Ishikawa (cell line): ENCODE measurements around the gene SLAMF1.

Experiments used
- CEBPB ChIP-seq: IDR thresholded peaks from 2 replicates; pipeline ENCODE4 v1.6.1; 2012
- CREB1 ChIP-seq: IDR thresholded peaks from 2 replicates; pipeline ENCODE4 v1.6.1; 2012; ENCODE audit warnings: low read depth
- EGR1 ChIP-seq: IDR thresholded peaks from 2 replicates; pipeline ENCODE4 v1.6.1; 2012
- EP300 ChIP-seq: IDR thresholded peaks from 2 replicates; pipeline ENCODE4 v1.6.1; 2012; ENCODE audit warnings: borderline replicate concordance
- FOXM1 ChIP-seq: IDR thresholded peaks from 2 replicates; pipeline ENCODE4 v1.6.1; 2012; ENCODE audit warnings: low read depth, borderline replicate concordance
- MAX ChIP-seq: IDR thresholded peaks from 2 replicates; pipeline ENCODE4 v1.6.1; 2012
- NFIC ChIP-seq: IDR thresholded peaks from 2 replicates; pipeline ENCODE4 v1.6.1; 2012
- RAD21 ChIP-seq: IDR thresholded peaks from 2 replicates; pipeline ENCODE4 v1.6.1; 2012; ENCODE audit warnings: low read depth
- TAF1 ChIP-seq: IDR thresholded peaks from 2 replicates; pipeline ENCODE4 v1.6.1; 2012; ENCODE audit warnings: low read depth, mild to moderate bottlenecking
- TCF12 ChIP-seq: IDR thresholded peaks from 2 replicates; pipeline ENCODE4 v1.6.1; 2012; ENCODE audit warnings: low read depth
- TEAD4 ChIP-seq: IDR thresholded peaks from 2 replicates; pipeline ENCODE4 v1.6.1; 2012
- YY1 ChIP-seq: IDR thresholded peaks from 2 replicates; pipeline ENCODE4 v1.6.1; 2012; ENCODE audit warnings: low read depth
- ZBTB7A ChIP-seq: IDR thresholded peaks from 2 replicates; pipeline ENCODE4 v1.6.1; 2012; ENCODE audit warnings: low read depth
- TF ChIP-seq, protein P1 (sequence below): IDR thresholded peaks from 2 replicates; pipeline ENCODE4 v1.6.1; 2012; ENCODE audit warnings: low read depth, mild to moderate bottlenecking
- TF ChIP-seq, protein P2 (sequence below): IDR thresholded peaks from 2 replicates; pipeline ENCODE4 v1.6.1; 2012

The SLAMF1 gene

DNA sequence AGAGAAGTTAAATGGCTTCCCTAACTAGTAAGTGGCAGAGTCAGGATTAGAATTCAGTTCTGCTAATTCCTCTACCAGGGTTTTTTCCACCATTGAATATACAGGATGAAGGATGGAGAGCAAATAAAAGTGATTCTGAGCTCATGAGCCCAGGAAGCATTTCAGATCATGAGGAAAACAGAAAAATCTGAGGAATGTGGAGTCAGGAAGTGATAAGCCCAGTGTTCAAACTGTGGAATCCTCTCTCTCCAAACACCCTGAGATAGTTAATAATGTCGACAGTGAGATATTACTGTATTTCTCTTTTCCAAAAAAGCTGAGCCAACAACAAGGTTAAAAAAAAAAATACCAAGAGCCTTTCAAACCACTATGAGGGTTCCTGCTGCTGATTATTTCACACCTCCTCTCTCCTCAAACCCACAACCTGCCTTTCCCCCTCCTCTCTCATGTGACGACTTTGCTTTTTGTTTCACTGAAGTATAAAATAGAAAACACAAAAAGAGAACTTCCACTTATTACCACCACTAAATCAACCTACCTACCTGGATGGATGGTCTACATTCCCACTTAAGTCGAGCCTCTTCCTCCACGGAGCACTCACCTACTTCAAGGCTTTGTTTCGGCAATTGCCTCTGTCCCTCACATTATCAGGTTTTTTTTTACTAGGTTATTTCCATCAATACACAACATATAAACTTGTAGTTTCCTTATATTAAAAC is 8.9 kb downstream of the SLAMF1 start:
- TF ChIP-seq ZBTB7A (no peak), EP300 (no peak), MAX (no peak), NFIC (no peak), TAF1 (no peak), FOXM1 (no peak), RAD21 (no peak), CREB1 (no peak), EGR1 (no peak), CEBPB (no peak), TCF12 (no peak), TEAD4 (no peak), YY1 (no peak)
- TF ChIP-seq, protein P1, sequence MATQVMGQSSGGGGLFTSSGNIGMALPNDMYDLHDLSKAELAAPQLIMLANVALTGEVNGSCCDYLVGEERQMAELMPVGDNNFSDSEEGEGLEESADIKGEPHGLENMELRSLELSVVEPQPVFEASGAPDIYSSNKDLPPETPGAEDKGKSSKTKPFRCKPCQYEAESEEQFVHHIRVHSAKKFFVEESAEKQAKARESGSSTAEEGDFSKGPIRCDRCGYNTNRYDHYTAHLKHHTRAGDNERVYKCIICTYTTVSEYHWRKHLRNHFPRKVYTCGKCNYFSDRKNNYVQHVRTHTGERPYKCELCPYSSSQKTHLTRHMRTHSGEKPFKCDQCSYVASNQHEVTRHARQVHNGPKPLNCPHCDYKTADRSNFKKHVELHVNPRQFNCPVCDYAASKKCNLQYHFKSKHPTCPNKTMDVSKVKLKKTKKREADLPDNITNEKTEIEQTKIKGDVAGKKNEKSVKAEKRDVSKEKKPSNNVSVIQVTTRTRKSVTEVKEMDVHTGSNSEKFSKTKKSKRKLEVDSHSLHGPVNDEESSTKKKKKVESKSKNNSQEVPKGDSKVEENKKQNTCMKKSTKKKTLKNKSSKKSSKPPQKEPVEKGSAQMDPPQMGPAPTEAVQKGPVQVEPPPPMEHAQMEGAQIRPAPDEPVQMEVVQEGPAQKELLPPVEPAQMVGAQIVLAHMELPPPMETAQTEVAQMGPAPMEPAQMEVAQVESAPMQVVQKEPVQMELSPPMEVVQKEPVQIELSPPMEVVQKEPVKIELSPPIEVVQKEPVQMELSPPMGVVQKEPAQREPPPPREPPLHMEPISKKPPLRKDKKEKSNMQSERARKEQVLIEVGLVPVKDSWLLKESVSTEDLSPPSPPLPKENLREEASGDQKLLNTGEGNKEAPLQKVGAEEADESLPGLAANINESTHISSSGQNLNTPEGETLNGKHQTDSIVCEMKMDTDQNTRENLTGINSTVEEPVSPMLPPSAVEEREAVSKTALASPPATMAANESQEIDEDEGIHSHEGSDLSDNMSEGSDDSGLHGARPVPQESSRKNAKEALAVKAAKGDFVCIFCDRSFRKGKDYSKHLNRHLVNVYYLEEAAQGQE = no peak
- TF ChIP-seq, protein P2, sequence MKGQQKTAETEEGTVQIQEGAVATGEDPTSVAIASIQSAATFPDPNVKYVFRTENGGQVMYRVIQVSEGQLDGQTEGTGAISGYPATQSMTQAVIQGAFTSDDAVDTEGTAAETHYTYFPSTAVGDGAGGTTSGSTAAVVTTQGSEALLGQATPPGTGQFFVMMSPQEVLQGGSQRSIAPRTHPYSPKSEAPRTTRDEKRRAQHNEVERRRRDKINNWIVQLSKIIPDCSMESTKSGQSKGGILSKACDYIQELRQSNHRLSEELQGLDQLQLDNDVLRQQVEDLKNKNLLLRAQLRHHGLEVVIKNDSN = no peak

DNA sequence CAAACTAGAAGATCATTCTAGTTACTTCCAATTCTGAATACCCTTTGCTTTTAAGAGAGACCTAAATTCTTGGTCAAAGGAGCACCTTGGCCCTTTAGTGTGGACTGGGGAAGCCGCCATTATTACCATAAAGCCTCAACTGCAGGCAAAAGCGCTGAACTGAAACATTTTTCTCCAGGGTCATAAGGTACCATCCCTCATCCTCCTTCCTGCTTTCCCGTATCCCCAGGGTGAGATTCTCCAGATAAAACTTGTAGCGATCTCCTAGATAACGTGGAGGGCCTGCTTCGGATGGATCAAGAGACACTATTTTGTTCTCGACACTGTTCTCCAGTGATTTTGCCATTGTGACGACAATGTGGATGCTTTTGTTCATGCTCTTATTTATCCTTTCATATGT is 9.8 kb downstream of the SLAMF1 start:
- TF ChIP-seq FOXM1 = no peak
- TF ChIP-seq TCF12 = no peak
- no peak for TF ChIP-seq CREB1
- no peak for TF ChIP-seq MAX
- no peak for TF ChIP-seq NFIC
- no peak for TF ChIP-seq YY1
- no peak for TF ChIP-seq EP300
- no peak for TF ChIP-seq CEBPB
- TF ChIP-seq ZBTB7A = no peak
- no peak for TF ChIP-seq TEAD4
- TF ChIP-seq TAF1 = no peak
- TF ChIP-seq, protein P1 = no peak
- TF ChIP-seq, protein P2 = no peak

DNA sequence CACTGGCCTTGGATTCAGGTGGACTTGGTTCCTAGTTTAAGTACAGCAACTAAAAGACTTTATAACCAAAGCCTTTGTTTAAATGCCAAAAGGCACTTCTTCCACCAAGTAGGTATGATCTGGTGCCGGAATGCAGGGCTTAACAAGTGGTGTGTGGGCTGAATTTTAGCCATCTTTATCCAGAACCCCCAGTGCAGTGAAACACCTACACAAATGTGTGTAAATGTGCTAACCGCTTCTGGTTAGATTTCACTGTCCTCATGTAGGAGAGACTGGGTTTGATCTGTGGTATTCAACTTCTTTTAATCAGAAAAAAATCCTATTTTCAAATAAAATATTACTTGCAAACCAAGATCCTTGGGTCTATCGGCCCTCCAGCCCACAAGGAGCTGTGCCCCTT is 10.3 kb downstream of the SLAMF1 start:
- TF ChIP-seq, protein P1 = no peak

GRCh38 chr1:160636076-160636475 is 10.8 kb downstream of the SLAMF1 start:
- TF ChIP-seq EP300 (no peak), TAF1 (no peak), CREB1 (no peak), CEBPB (no peak), YY1 (no peak), MAX (no peak), ZBTB7A (no peak), TEAD4 (no peak)
- TF ChIP-seq, protein P2 = no peak
- TF ChIP-seq, protein P1 = no peak
